COR-L47 (cell line): Measurements from ENCODE around the gene ADM5.

ENCODE experiments used
- DNase-seq: peaks from one replicate; lab custom pipeline; 2025; lab: John Stamatoyannopoulos, UW

ADM5 gene

DNA sequence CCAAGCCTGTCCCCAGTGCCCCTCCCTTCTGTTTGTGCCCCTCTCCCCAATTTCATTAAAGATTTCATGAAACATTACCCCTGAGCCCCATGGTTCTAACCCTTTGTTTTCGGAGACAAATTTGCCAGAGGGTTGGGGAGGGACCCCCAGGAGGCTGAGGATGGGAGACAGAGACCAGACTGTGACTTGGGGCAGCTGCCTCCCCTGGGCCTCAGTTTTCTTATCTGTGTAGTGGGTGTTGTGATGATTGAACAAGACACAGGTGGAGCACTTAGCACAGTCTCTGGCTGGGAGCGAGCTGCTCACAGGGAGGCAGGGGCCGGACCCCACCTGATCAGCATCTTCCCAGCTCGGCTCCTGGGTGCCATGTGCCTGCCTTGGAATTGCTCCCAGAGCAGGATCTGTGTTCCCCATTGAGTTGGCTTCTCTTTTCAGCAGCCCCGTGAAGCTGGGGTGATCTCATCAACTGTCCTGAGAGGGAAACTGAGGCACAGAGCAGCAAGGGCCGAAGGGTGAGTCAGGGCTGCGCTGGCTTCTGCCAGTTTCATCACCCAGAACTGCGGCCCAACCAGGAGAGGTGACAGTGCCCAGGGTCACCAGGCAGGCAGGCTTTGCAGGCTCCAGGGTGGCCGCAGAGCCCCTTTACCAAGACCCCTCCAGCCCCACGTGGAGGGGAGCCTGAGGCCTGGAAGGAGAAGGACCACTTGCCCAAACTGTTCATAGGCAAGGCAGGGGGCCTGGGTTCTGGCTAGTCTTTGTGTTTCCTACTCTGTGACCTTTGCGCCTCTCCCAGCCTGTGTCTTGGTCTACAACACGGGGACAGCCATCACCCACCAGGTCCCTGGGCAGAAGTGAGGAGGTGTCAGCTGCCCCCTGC, 30.6 kb upstream of the ADM5 start:
- DNase-seq, result no peak

DNA sequence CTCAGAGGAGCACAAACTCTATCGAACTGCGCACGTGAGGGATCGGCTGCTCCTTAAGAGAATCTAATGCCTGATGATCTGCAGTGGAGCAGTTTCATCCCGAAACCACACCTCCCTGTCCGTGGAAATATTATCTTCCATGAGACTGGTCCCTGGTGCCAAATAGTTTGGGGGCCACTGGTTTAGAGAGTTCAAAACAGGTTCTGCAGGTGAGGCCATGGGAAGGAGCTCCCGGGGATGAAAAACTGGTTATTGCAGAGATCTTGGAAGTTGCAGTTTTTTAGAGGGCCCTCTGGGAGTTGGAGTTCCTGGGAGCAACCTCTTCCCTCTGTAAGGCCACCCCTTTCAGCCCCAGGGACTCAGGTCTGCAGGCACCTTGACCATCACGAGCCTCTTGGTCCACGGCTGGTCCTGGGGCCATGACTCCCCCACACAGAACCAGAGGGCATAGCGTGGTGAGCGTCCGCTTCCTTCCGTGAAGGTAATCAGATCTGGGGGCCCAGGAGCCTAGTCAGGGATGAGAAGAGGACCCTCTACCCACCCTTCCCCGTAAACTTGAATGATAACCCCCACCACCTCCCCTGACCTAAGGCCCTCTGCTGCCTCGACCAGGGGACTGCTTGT, 28.9 kb upstream of the ADM5 start:
- no peak for DNase-seq

GRCh38 chr19:49662011-49662410, 27.4 kb upstream of the ADM5 start:
- DNase-seq, result no peak

DNA sequence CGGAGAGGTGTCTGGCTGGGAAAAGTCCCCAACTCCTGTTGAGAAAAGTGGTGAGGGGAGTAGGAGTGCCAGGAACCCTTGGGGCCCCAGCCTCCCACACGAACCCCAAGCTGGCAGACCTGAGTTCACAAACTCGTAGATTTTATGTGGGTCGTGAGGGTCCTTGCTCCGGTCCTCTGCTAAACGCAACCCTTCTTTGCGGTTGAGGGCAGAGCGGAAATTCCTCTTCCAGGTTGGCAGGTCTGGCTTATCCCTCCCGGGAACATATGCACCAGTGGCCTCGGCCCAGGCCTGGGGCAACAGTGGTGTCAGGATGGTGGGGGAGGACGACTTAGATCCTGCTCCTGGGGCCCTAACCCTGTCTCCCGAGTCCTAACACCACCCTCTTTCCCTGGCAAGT, 26.2 kb upstream of the ADM5 start:
- DNase-seq, result no peak

DNA sequence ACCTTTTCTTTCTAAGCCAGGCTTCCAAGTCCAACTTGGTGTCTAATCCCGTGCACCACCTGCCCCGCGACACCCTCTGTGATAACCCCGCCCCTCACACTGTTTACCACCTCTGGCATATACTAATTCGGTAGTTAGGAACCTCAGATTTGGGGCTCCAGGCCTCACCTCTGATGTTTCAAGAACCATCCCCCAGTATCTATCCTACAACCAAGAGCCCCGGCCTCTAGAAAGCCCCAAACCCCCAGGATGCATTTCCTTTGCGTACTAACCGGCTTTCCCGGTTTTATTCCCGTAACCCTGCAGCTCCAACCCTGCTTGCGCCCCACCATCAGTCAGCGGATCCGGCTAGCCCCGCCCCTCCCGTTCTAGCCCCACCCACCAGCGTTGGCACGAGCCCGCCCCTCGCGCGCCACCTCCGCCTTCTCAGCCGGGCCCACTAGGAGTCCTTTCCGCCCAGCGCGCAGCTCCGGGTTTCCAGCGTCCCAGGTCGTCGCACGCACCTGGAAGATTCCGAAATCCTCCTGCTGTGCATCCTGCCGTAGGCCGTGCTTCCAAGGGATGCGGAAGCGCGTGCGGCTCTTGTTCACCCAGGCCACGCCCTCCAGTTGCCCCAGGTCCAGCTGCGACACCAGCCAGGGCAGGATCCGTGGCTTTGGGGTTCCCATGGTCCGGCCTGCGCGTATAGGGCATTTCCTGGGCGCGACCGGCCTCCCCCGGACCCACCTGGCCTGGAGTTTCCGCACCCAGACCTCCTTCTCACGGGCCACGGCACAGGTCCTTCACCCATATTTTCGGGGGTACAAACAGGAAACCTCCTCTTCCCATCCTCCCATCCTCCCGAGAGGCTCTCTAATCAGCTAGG, 25.0 kb upstream of the ADM5 start:
- peak; percentile 80 for DNase-seq

GRCh38 chr19:49665036-49665350, 24.4 kb upstream of the ADM5 start:
- no peak for DNase-seq

GRCh38 chr19:49665351-49666119, 23.9 kb upstream of the ADM5 start, which contains the start of the genes BCL2L12 and IRF3:
BCL2L12 (plus strand) TSS chr19:49665933; CDS start chr19:49666693, 760 bp downstream.
IRF3 (minus strand) TSS chr19:49665857; CDS start chr19:49664838, 1,019 bp downstream.
- DNase-seq, result peak; percentile 89

DNA sequence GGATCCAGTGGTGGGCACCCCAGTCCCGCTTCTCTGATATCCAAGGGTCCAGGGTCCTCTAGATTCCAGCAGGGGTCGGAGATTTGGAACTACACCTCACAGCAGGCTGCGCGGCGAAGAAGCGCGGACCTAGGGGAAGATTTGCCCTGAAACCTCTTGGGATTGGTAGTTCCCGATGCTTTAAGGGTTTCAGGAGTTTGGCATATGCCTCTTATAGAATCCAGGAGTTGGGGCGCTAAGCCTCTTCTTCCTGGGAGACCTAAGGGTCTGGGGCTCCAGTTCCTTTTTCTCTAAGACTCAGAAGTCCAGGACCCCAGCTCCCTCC, 23.3 kb upstream of the ADM5 start:
- no peak for DNase-seq

DNA sequence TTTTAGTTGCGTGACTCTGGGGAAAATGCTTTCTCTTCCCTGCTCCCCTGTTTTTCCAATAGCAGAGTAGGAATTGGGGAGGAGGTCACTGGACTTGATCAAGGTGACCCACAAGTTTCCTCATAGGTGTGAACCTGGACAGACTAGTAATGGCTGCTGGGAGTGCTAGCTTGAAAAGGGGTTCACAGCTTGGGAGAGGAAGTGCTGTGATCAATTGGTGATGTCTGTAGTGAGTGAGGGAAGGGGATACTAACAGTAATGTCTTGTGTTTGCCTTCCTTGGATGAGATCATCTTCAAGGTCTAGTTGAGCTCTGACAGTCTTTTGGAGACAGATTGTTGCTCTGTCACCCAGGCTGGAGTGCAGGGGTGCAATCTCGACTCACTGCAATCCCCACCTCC, 21.9 kb upstream of the ADM5 start:
- DNase-seq, result no peak

GRCh38 chr19:49669516-49669915, 19.9 kb upstream of the ADM5 start:
- DNase-seq, result no peak

- peak; percentile 82 for DNase-seq
Observed at GRCh38 chr19:49672131-49672919, 17.1 kb upstream of the ADM5 start.

DNA sequence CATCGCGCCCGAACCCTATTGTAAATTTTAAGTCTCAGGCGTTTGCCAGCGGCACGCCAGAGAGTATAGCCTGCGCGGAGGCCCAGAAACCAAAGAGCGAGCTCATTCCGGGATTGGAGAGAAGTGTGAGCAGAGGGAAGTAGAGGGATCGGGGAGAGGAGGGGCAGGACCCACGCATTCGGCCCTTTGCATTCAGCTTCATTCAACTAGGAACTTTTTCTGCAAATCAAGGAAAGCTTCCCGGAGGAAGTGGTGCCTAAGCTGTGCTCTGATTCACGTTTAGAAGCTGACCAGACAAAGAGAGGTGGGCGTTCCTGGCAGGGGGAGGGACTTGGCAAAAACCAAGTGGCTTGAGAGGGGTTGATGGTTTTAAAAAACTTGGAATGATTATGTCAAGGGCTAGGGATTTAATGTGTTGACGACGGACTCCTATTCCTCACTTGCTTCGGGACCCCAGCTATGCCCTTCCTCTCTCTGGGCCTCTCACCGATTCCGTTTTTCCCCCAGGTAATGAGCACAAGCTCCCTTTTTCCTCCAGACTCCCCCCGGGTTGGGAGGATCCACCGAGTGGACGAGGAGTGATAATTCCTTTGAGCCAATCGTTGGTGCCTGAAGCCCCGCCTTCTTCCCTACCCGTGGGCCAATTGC, 13.1 kb upstream of the ADM5 start:
- peak; percentile 86 for DNase-seq

- peak; percentile 100 for DNase-seq
Observed at GRCh38 chr19:49676784-49677230, 12.6 kb upstream of the ADM5 start.

GRCh38 chr19:49677231-49677900, 12.0 kb upstream of the ADM5 start, which contains the start of gene PRMT1:
PRMT1 (plus strand) TSS chr19:49677271; CDS start chr19:49677281, 10 bp downstream.
- peak; percentile 65 for DNase-seq

DNA sequence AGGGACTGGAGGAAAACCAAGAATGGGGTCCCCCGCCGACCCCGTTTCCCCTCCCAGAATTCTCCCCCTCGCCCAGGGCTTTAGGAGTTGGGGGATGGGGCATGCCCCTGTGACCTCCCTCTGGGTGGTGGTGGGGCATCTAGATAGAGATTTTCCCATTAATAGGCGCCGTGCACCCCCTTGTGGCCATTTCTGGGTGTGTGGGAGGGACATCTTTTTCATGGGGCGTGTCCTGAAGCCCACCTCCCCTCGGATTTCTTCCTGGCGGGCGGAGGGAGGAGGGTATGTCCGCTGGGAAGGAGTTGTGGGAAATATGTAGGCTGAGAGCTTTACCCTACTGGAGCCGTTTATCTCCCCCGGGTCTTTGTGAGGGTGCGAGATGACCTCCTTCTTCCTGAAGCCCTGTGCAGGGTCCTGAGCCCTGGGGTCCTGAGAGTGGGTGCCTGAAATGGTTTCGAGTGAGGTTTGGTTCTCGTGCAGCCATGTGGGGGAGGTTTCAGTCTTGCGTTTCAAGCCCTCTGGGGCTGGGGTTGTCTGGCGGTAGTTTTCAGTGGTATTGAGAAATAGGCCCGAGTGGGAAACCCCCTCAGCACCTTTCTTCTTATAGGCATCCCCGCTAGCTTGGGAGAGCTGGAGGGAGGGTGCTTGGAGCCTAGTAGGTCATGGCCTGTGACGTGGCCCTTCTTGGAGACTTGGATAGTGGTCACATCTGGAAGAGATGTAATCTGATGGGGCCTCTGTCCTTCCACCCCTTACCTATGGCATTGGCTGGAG, 11.3 kb upstream of the ADM5 start:
- peak; percentile 70 for DNase-seq

DNA sequence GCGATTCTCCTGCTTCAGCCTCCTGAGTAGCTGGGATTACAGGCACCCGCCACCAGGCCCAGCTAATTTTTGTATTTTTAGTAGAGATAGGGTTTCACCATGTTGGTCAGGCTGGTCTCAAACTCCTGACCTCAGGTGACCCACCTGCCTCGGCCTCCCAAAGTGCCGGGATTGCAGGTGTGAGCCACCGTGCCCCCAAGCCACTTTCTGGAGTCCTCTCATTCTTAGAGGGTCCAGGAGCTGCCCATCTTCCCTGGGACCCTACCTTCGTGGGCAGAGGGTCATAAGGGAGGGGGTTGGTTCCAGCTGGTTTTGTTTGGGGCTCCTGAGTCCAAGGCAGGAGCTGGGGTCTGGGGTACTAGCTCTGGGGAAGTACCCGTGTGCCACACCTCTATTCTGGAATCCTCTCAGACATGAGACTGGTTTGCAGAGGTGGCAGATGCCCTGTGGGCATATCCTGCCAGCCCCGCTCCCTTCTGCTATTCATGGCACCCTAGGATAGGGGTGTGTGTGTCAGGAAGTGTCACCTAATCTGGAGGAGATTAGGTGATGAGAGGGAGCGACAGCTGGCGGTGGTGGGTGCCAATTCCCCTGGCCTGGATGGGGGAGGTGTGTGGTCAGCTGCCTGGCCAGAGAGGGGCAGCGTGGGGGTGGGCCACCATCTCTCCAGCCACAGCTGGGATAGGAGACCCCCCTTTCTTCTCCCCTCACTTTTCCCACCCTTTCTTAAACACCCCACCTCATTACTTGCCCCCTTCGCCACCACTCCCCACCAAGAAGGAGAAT, 10.2 kb upstream of the ADM5 start:
- no peak for DNase-seq

DNA sequence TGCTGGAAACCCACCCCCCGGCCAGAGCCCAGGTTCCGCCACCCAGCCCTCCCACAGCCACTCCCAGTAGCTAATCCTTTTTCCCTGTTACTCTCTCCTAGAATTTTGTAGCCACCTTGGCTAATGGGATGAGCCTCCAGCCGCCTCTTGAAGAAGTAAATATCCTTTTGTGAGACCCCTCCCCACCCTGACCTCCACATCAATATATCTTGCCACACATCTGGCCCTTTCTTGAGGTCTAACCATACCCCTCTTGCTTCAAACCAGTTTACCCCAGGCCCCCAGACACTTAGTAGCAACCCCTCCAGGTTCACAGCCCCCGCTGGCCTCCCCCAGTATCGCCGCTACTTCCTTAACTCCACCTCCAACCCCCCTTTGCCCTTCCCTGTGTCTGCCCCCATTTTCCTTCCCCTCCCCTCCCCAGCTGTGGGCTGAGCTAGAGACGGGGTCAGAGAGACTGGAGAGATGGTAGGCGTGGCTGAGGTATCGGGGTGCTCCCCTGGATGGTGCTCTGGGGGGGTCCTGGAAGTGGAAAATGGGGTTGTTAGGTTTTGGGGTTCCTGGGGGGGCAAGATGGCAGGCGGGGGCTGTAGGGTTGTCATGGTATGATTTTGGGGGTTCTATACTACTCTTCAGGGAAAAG, 9.5 kb upstream of the ADM5 start:
- no peak for DNase-seq
